ENCODE results near the gene TMEM131.

The TMEM131 gene

DNA sequence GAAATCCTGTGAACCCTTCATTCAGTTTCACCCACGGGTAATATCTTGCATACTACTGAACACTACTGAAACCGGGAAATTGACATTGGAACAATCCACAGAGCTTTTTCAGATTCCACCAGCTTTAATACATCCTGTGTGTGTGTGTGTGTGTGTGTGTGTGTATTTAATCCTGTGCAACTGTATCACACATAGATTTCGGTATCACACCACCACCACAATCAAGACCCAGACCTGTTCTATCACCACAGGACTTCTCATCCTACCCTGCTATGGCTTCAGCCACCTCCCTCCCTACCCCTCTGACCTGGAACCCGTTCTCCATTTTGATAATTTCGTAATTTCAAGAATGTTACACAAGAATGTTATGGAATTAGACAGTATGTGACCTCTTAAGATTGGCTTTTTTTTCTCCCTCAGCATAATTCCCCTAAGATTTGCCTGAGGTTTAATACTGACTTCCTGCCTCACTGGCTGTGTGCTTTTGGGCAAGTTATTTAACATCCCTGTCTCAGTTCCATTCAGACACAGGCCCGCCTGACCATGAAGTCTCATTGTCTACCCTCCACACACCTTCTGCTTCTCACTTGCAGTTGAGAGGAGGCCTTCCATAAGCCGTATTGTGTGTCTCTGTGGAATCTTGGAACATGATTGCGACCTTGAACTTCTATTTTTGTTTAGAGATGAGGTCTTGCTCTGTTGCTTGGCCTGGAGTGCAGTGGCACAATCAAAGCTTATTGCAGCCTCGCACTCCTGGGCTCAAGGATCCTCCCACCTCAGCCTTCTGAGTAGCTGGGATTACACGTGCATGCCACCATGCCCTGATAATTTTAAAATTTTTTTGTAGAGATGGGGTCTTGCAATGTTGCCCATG, 14.4 kb upstream of the TMEM131 start:
- FAIRE-seq (no peak), DNase-seq (ENCODE audit: insufficient read length, low spot score) (no peak)
- TF ChIP-seq POLR2A (IDR thresholded peaks at IDR 0.05; ENCODE audit: low read depth, low read length), result no peak

GRCh38 chr2:98008415-98008814, 12.7 kb upstream of the TMEM131 start:
- DNase-seq (ENCODE audit: insufficient read length, low spot score) (no peak), FAIRE-seq (no peak)
- TF ChIP-seq POLR2A (IDR thresholded peaks at IDR 0.05; ENCODE audit: low read depth, low read length), result no peak

DNA sequence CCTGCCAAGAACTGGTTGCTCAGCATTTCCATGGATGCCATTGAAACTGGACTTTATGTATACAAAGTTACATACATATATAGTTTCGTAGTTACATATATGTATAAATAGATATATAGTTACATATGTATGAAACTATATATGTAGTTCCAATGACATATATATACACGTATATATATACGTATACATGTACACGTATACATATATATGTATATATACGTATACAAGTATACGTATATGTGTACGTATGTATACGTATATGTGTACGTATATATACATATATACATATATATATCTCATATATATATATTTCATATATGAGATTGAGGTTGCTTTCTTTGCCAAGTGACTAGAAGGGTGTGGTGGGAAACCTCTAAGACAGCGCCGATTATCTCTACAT, 10.6 kb upstream of the TMEM131 start:
- no peak for DNase-seq (ENCODE audit: insufficient read length, low spot score)
- no peak for FAIRE-seq
- TF ChIP-seq POLR2A (IDR thresholded peaks at IDR 0.05; ENCODE audit: low read depth, low read length), result no peak

DNA sequence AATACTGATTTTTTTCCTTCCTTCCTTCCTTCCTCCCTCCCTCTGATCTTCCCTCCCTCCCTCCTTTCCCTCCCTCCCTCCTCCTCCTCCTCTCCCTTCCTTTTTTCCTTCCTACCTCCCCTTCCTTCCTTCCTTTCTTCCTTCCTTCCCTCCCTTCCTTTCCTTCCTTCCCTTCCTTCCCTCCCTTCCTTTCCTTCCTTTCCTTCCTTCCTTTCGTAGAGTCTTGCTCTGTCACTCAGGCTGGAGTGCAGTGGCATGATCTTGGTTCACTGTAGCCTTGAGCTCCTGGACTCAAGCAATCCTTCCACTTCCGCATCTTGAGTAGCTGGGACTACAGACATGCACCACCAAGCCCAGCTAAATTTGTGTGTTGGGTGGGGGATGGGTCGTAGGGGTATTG, 8.9 kb upstream of the TMEM131 start:
- no peak for DNase-seq (ENCODE audit: insufficient read length, low spot score)
- no peak for TF ChIP-seq POLR2A (IDR thresholded peaks at IDR 0.05; ENCODE audit: low read depth, low read length)
- FAIRE-seq, result no peak

- FAIRE-seq (no peak), DNase-seq (ENCODE audit: insufficient read length, low spot score) (no peak)
- TF ChIP-seq POLR2A (IDR thresholded peaks at IDR 0.05; ENCODE audit: low read depth, low read length), result no peak
Observed at GRCh38 chr2:98004047-98004446, 8.3 kb upstream of the TMEM131 start.

DNA sequence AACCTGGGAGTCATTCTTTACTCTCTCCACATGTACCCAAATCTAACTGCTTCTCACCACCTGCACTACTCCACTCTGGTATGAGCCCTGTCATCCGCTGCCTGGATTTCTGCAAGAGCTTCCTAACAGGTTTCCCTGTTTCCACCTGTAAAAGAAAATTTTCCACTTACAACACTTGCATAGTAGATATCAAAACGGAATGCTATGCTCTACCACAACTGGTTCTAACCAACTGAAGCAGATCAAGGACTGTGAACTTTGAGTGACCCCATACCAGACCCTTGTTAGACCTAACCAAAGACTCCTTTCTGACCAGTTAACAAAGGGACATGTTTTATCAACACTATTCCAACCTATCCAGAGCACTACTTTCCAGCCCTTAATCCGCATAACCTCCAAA, 3.8 kb upstream of the TMEM131 start:
- FAIRE-seq, result no peak
- TF ChIP-seq POLR2A (IDR thresholded peaks at IDR 0.05; ENCODE audit: low read depth, low read length), result no peak
- DNase-seq (ENCODE audit: insufficient read length, low spot score), result no peak

- DNase-seq (ENCODE audit: insufficient read length, low spot score) (no peak), FAIRE-seq (no peak)
- TF ChIP-seq POLR2A (IDR thresholded peaks at IDR 0.05; ENCODE audit: low read depth, low read length), result no peak
Observed at GRCh38 chr2:97998431-97999005, 2.8 kb upstream of the TMEM131 start.

DNA sequence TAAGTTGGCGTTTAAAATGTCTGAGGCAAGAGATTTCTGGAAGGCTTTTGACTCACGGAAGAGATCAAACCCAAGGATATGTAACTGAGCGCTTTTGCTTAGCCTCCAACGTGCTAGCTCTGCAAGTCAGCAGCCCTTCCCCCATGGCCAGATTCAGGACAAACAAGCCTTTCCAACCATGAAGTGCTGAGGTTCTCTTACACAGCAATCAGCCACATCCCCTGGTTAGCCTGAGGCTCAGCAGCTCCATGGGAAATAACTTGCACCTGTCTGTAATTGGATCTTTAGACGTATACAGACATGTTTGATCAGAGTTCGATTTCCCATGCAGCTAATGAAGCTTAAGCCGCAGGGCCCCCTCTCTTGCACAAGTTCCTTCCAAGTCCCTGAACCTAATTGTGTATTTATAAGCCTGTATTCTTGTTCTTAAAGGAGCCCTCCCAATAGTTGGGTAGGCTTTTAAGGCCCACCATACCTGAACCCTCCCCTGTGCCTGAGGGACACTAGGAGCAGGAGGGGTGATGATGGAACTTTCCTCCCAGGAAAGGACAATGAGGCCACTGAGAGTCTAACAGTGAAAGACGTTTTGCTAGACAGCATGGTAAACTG, 2.1 kb upstream of the TMEM131 start:
- no peak for FAIRE-seq
- no peak for DNase-seq (ENCODE audit: insufficient read length, low spot score)
- no peak for TF ChIP-seq POLR2A (IDR thresholded peaks at IDR 0.05; ENCODE audit: low read depth, low read length)

DNA sequence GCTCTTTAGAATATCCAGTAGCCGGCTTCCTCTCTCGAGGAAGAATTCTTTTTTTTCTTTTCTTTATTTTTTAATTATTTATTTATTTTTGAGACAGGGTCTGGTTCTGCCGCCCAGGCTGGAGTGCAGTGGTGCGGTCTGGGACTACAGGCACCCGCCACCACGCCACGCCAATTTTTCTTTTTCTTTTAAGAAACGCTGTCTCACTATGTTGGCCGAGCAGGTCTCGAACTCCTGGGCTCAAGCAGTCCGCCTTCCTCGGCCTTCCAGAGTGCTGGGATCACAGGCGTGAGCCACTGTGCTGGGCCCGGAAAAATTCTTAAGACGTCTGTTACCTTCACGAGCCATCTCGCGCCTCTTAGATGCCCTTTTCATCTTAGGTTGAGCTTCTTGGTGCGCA, 931 bp upstream of the TMEM131 start:
- FAIRE-seq (no peak), DNase-seq (ENCODE audit: insufficient read length, low spot score) (no peak)
- TF ChIP-seq POLR2A (IDR thresholded peaks at IDR 0.05; ENCODE audit: low read depth, low read length), result no peak

DNA sequence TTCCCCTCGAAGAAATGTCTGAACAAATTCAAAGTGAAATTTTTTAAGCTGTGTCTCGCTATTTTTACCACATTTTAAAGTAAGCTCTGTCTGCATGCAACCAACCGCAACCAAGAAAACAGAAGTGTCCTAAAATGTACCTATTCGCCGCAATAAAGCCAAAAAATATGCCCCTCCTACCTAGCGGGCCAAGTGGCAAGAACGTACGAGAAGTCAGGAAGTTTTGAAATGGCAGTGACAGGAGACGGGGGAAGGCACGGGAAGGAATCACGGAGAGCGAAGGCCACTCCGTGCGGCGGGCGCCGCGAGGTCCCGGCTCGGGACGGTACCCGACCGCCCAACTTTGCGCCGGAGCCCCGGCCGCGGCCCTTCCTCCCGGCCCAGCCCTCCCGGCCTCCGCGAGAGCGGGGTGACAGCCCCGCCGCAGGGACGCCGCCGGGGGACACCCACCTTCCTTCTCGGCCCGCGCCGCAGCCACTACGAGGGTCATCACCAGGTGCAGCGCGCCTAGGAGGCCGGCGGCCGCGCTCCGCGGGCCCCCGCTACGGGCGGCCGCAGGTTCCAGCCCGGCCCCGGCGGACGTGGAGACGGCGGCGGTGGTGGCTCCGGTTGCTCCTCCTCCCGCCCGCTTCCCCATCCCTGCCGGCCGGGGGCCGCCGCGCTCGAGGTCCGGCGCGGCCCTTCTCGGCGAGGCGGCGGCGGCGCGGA, 568 bp downstream of the TMEM131 start:
- peak; percentile 41 for FAIRE-seq
- TF ChIP-seq POLR2A (IDR thresholded peaks at IDR 0.05; ENCODE audit: low read depth, low read length), result peak; percentile 46; the same call in 1 of the 2 replicates

DNA sequence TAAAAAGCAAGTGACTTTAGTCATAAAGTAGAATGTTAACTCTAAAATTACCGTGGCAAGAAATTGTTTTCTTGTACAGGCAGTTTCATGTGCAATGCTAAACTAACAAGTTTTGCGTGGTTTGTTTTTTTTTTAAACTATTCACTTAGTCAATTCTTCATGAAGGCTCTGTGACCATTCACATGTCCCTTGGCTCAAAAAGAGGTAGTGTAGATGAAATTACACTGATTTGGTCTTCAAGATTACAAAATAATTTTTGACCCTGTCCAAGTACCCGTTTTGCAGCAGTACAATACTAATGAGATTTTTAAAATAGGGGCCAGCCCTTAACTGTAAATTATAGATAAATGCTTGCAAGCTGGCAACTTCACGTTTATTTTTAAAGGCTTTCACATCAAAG, 1.3 kb downstream of the TMEM131 start:
- TF ChIP-seq POLR2A (IDR thresholded peaks at IDR 0.05; ENCODE audit: low read depth, low read length), result no peak
- FAIRE-seq, result peak; percentile 65
- DNase-seq (ENCODE audit: insufficient read length, low spot score), result no peak

More for the DNA sequence above, 568 bp downstream of the TMEM131 start:
- peak; percentile 44 for DNase-seq (ENCODE audit: insufficient read length, low spot score)

DNA sequence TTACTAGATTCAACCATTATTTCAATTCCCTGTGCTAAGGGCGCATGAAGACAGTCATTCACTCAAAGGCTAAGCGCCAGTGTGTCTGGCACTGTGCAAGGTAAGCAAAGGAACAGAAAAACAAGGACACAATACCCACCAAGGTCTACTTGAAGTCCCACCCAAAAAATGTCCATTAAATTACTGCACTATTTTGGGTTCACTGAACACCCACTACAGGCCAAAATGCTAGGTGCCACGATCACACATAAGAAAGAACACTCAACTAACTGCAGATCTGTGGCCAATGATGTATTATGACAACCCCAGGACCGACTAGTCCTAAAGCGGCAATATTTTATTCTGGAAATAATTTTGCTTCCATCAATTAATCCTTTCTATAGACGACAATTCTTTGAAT, 1.8 kb downstream of the TMEM131 start:
- DNase-seq (ENCODE audit: insufficient read length, low spot score) (no peak), FAIRE-seq (no peak)
- no peak for TF ChIP-seq POLR2A (IDR thresholded peaks at IDR 0.05; ENCODE audit: low read depth, low read length)

GRCh38 chr2:97992836-97993825, 2.6 kb downstream of the TMEM131 start:
- DNase-seq (ENCODE audit: insufficient read length, low spot score) (no peak), FAIRE-seq (peak; percentile 75)
- TF ChIP-seq POLR2A (IDR thresholded peaks at IDR 0.05; ENCODE audit: low read depth, low read length), result no peak
